Muscle of back (tissue), 11 donors: Measurements from ENCODE around the gene RGS17. TPM values are rescaled to one million over a fixed set of nuclear protein-coding genes. Genes with fewer than 3 reads are reported as not detected.
"Not testable (repeated sequence)": the region's sequence is repeated elsewhere in the genome, so short reads cannot be mapped to it uniquely, and the experiment has no call there.

Source experiments
- DNase-seq, 3 donors: peaks; one replicate each; pipeline versions ENCODE4 v3.0.0 to v3.0.0-alpha.2; 2013
- polyA plus RNA-seq, 10 donors: library from polyadenylated mRNA; unstranded; fragments of 120-200 nt; gene quantifications; one replicate each; pipeline ENCODE4 v1.2.1, GENCODE V29; 2013; ENCODE audit not compliant: insufficient read length in 10 of 10

The RGS17 gene
- polyA plus RNA-seq, 10 donors = 0.67 to 1.7 (median 0.85) TPM

- no peak for DNase-seq
Observed at GRCh38 chr6:153126218-153126617, 4.9 kb downstream of the RGS17 start.

GRCh38 chr6:153125032-153125431, 6.0 kb downstream of the RGS17 start:
- DNase-seq = no peak

GRCh38 chr6:153123801-153124200, 7.3 kb downstream of the RGS17 start:
- no peak for DNase-seq

- no peak for DNase-seq
Observed at GRCh38 chr6:153121311-153121710, 9.8 kb downstream of the RGS17 start.

- DNase-seq = peak in 1 of 3 donors; percentile 18
Observed at GRCh38 chr6:153117986-153118879, 12.8 kb downstream of the RGS17 start.

GRCh38 chr6:153111082-153111481, 20.0 kb downstream of the RGS17 start:
- not testable (repeated sequence) for DNase-seq

- not testable (repeated sequence) for DNase-seq
Observed at GRCh38 chr6:153110612-153111011, 20.5 kb downstream of the RGS17 start.

GRCh38 chr6:153108315-153108714, 22.8 kb downstream of the RGS17 start:
- no peak for DNase-seq

GRCh38 chr6:153106021-153106420, 25.1 kb downstream of the RGS17 start:
- DNase-seq = no peak

GRCh38 chr6:153104220-153104619, 26.9 kb downstream of the RGS17 start:
- DNase-seq = no peak

GRCh38 chr6:153103319-153103655, 27.8 kb downstream of the RGS17 start:
- no peak for DNase-seq

- DNase-seq = no peak
Observed at GRCh38 chr6:153102605-153103318, 28.3 kb downstream of the RGS17 start.

- DNase-seq = no peak
Observed at GRCh38 chr6:153101461-153101860, 29.6 kb downstream of the RGS17 start.

GRCh38 chr6:153099636-153100035, 31.4 kb downstream of the RGS17 start:
- DNase-seq = no peak

- DNase-seq = no peak
Observed at GRCh38 chr6:153096792-153097191, 34.3 kb downstream of the RGS17 start.

GRCh38 chr6:153096031-153096430, 35.1 kb downstream of the RGS17 start:
- DNase-seq = no peak

GRCh38 chr6:153092082-153093013, 38.7 kb downstream of the RGS17 start:
- DNase-seq = peak in 1 of 3 donors; percentile 60

- peak in 1 of 3 donors; percentile 10 for DNase-seq
Observed at GRCh38 chr6:153090241-153090930, 40.7 kb downstream of the RGS17 start.

- DNase-seq = no peak
Observed at GRCh38 chr6:153088796-153089195, 42.3 kb downstream of the RGS17 start.

- DNase-seq = no peak
Observed at GRCh38 chr6:153087436-153087835, 43.6 kb downstream of the RGS17 start.
